Measurements from ENCODE around the gene RPS8. TPM values are rescaled to one million over a fixed set of nuclear protein-coding genes. Genes with fewer than 3 reads are reported as not detected.

The RPS8 gene
- total RNA-seq, 1 donor from 2014 or later, result 1,756 TPM

GRCh38 chr1:44803312-44804095 lies 28.2 kb downstream of the RPS8 start:
- Mint-ChIP-seq H3K4me3 (ENCODE audit: unreplicated experiment) (peak overlapping the region; percentile 96), H3K27ac (ENCODE audit: unreplicated experiment) (peak overlapping the region; percentile 76), H3K9me3 (ENCODE audit: unreplicated experiment) (no peaks in the 10 kb centered on the region), H3K4me1 (ENCODE audit: unreplicated experiment) (peaks cover 51% of the 10 kb centered on the region), H3K27me3 (ENCODE audit: unreplicated experiment) (no peaks in the 10 kb centered on the region), H3K36me3 (ENCODE audit: unreplicated experiment) (peaks cover 24% of the 10 kb centered on the region)
- DNase-seq (ENCODE audit: extremely low spot score, unreplicated experiment), result no peak
- TF ChIP-seq CTCF (IDR thresholded peaks at IDR 0.05), result no peak

- Mint-ChIP-seq H3K27ac (ENCODE audit: unreplicated experiment) (peak overlapping the region; percentile 76), H3K27me3 (ENCODE audit: unreplicated experiment) (no peaks in the 10 kb centered on the region), H3K4me3 (ENCODE audit: unreplicated experiment) (no peak overlapping the region), H3K36me3 (ENCODE audit: unreplicated experiment) (peaks cover 24% of the 10 kb centered on the region), H3K9me3 (ENCODE audit: unreplicated experiment) (no peaks in the 10 kb centered on the region), H3K4me1 (ENCODE audit: unreplicated experiment) (peaks cover 67% of the 10 kb centered on the region)
- no peak for DNase-seq (ENCODE audit: extremely low spot score, unreplicated experiment)
- TF ChIP-seq CTCF (IDR thresholded peaks at IDR 0.05), result peak; percentile 6
These were observed 30.1 kb downstream of the RPS8 start for GRCh38 chr1:44805311-44806024.

GRCh38 chr1:44806025-44806703 lies 30.8 kb downstream of the RPS8 start:
- no peak overlapping the region for H3K4me3 Mint-ChIP-seq (ENCODE audit: unreplicated experiment)
- H3K27me3 Mint-ChIP-seq (ENCODE audit: unreplicated experiment), result no peaks in the 10 kb centered on the region
- peak overlapping the region; percentile 100 for H3K27ac Mint-ChIP-seq (ENCODE audit: unreplicated experiment)

GRCh38 chr1:44806704-44807363 lies 31.5 kb downstream of the RPS8 start, which contains the start of gene DYNLT4:
DYNLT4 (minus strand) TSS chr1:44807351; CDS start chr1:44806668, 683 bp downstream.
- H3K27me3 Mint-ChIP-seq (ENCODE audit: unreplicated experiment), result no peaks in the 10 kb centered on the region
- peaks cover 76% of the 10 kb centered on the region for H3K4me1 Mint-ChIP-seq (ENCODE audit: unreplicated experiment)
- H3K36me3 Mint-ChIP-seq (ENCODE audit: unreplicated experiment), result peaks cover 20% of the 10 kb centered on the region
- H3K27ac Mint-ChIP-seq (ENCODE audit: unreplicated experiment), result peak within 1 kb of the TSS; percentile 100
- peak within 1 kb of the TSS; percentile 71 for H3K4me3 Mint-ChIP-seq (ENCODE audit: unreplicated experiment)
- DNase-seq (ENCODE audit: extremely low spot score, unreplicated experiment), result no peak
- H3K9me3 Mint-ChIP-seq (ENCODE audit: unreplicated experiment), result no peaks in the 10 kb centered on the region
- TF ChIP-seq CTCF (IDR thresholded peaks at IDR 0.05), result no peak

More at GRCh38 chr1:44806025-44806703, 30.8 kb downstream of the RPS8 start:
- no peak for DNase-seq (ENCODE audit: extremely low spot score, unreplicated experiment)
- Mint-ChIP-seq H3K4me1 (ENCODE audit: unreplicated experiment) (peaks cover 71% of the 10 kb centered on the region), H3K9me3 (ENCODE audit: unreplicated experiment) (no peaks in the 10 kb centered on the region), H3K36me3 (ENCODE audit: unreplicated experiment) (peaks cover 22% of the 10 kb centered on the region)
- TF ChIP-seq CTCF (IDR thresholded peaks at IDR 0.05), result no peak
